ENCODE data around the gene HADH.
"Not testable (repeated sequence)": the region's sequence is repeated elsewhere in the genome, so short reads cannot be mapped to it uniquely, and the experiment has no call there.

Gene HADH

DNA sequence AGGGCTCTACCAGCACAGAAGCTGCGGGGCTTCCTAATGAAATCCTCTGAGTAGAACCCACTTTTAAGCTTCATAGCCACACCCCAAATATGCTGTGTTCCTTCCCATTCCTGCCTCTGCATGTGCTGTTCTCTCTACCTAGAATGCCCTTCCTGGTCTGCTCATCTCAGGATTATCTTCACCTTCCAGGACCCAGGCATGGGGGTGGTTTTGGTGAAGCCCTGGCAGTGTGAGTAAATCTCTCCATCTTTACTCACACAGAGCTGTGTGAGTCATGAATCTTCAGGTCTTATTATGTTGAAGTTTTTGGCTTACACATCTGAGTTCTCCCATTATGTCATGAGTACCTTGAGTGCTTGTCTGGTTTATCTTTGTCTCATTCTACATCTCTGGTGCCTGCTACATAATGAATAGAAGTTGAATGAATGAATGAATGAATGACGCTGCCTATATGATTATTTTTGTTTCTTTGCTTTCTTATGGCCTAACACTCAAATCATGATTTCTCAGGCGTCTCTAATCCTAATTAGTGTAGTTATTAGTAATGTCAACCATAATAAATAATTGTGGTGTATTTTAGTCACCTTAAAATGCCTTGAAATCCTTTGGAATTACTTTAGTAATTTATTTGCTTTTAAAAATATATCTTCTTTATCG lies 41.9 kb downstream of the HADH start:
- no peak for DNase-seq

DNA sequence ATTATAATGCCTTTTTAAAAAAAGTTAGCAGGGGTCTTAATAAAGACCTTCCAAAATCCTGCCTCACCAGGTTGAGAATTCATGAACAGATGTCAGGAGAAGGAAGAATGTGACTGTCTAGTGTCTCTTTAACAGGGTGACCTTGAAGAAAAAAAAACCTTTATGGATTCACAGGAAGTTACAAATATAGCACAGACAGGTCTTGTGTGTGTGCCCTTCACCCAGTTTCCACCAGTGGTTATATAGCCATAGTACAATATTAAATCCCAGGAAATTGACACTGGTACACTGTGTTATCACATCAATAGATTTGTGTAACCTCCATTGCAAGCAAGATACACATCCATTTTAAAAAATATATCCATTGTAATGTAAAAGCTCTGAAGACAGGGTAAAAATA lies 43.7 kb downstream of the HADH start:
- no peak for DNase-seq

DNA sequence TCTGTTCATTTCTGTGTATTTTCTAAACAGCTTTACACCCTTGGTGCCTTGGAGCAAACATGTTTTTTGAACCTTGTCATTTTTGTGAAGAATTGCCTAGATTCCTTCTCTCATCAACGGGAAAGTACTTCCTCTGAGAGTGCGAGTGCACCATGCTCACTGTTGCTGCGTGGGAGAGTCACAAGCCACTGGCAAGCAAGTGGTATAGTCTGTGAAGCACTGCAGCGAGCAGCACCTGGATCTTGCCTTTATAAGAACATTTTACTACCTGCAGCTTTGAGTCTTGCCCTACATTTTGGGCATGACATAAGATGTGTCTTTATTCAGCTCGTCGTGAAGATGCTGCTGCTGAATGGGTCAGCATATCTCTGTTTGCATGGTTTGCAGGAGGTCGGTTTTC lies 44.9 kb downstream of the HADH start:
- DNase-seq = no peak

DNA sequence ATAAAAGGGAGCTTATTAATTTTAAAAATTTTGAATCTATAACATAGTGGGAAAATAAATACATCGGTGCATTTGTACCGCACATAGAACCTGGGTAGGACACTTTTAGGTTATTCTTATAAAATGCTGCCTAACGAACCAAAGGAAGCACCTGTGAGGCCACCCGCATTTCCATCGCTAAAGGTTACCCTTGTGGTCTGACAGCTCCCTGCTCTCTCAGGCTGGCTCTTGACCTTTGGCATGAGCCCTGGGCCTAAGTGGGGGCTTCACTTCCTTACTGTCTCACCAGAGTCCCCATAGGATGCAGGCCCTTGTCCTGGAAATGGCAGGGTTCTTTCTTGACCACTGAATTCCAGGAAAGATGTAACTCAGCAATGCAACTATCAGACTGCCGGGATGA lies 46.0 kb downstream of the HADH start:
- no peak for DNase-seq

DNA sequence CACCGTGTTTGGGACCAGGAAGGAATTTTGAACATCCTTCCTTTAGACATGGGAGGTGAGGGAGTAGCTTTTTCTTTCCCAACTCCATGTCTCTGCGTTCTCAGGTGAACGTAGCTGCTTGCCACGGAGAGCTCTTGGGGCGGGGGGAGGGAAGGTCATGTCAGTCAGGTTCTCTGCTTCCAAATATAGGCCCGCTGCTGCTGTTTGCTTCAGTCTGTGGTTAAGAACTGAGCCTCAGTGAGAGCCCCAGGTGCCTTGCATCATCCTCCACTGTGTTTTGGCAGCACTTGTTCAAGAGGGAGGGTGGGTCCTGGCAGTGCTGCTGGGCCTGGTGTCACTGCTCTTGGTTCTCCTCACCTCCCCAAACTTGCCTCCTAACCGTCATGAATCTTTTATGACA lies 46.5 kb downstream of the HADH start:
- DNase-seq = peak; percentile 64

DNA sequence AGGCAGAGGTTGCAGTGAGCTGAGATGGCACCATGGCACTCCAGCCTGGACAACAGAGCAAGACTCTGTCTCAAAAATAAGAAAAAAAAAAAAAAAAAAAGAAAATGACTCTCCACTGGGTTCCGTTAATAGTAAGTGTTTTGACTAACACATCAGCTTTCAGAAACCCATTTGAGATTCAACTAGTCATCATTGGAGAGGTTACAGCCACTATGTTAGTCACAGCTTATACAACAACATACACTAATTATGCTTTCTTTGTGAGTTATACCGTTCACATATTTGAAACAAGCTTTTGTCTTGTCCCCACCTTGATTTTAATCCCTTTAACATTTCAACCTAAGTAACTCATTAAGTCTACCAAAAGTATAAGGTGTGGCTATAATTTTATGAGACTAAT lies 48.2 kb downstream of the HADH start:
- no peak for DNase-seq

DNA sequence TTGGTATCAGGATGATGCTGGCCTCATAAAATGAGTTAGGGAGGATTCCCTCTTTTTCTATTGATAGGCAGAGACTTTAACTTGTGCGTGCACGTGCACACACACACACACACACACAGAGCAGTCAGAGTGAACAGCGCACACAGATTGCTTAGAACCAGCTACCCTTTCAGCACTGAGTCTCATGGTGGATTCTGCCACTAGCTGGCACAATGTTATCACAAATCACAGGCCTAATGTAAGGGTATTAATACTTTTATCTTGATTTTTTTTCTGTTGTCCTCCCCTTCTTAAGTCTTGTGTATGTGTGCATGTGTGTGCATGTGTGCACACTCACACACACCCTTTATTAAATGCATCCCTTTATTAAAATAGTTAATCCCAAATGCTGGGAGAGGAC lies 53.2 kb downstream of the HADH start:
- no peak for DNase-seq

DNA sequence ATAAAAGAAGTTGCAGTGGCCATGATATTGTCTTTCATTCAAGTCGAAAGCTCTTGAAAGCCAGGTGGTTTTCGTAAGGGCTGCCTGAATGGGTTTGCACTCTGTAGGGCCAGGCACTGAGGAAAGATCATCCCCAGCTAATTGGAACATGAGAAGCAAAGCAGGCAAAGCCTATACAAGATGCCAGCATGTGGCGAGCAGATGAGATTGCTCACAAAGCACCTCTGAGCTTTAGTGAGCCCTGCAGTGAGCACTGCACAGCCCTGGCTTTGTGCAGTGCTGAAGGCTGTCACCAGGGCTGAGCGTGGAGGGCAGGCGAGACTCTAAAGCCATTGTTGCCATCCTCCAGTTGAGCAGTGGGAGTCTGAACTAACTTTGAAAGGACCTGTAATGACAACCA lies 53.8 kb downstream of the HADH start:
- DNase-seq = no peak

DNA sequence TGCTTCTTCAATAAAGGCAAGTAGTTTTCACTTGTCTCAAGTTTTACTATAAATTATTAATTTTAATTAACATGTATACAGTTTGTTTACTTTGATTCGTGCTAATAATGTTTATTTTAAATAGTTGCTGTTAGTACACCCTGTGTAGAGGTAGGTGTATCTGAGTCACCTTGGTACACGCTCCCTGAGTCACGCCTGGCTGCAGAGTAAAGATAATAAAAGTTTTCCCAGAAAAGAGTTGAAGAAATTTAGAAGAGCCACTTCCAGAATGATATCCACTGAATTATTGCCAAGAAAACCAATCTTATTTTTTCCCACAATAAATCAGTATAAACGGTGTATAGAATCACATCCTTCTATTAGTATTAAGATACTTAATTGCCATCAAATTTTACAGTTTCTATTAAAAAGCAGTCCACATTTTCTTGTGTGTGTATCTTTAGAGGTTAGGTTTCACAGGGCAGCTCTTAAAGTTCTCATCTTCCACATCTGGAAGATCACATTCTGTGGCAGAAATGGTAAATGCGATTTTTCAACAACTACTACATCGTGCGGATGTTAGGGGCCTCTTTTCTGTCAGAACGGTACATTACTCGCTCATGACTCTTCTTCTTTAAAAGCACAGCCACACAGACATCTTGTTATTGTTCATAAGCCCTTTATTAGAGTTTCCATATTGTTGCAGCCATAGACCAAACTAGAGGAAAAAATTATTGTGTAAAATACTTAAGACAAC lies 55.4 kb downstream of the HADH start:
- DNase-seq = no peak

DNA sequence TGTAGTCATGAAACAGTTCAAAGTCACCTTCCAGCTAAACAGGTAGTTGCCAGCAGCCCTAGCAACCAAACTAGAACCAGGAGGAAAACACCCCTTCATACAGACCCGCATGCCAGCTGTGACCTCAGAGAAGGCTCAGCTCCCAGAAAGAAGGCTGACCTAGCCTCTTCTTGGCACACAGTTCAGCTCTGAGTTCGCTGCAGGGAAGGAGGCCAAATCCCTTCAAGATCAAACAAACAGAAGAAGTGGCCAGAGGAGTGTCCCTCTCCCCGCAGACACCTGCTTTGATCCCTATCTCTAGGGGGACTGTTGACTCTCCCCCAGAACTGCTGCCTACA lies 56.0 kb downstream of the HADH start:
- no peak for DNase-seq

DNA sequence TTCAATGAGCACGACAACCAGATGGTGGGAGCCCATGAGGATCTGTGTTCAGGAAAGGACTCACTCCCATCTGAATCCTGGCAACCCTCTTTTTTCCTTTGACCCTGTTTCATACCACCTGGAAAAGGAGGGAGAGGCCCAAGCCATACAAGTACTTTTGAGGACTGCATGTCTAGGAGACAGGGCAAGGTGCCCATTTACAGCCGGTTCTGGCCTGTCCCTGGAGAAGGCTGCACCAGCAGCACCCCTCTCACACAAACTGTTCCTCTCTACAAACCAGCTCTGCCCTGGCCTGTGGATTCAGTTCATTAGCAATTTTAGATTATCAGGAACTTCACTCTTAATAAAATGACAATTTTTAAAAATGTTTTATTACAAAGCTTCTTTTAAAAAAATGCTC lies 57.5 kb downstream of the HADH start:
- no peak for DNase-seq

DNA sequence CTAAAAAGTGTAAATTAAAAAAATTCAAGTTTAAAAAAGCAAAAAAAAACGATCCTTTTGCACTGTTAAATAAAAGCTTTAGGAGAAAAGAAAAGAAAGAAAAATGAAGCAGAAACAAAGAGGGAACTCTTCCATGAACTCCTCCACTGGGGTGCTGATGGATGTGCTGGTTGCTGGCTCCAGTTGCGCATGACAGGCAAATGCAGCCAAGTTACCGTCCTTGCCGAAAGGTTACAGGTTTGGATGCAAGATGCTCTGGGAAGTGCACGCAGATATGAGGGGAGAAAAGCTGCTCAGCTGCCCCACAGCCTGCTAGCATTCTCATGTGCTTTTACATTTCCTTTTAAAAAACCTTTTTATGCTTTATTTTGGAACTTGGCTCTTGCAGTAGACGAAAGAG lies 58.5 kb downstream of the HADH start:
- DNase-seq = no peak

DNA sequence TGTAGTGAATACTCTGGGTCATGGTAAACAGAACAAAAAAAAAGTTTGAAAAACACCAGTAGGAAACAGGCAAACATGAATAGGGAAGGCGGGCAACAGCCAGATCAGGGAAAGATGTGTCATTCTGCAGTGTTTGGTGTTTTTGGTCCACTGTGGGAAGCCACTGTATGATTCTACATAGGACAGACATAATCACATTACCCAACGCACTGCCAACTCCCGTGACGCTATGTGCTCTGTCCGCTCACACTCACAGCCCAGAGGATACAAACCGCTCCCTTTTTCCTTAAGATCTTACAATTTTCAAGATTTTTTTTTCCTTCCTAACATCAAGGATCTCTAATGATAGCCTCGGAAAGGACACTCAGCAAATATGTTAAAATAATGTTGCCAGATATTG lies 59.3 kb downstream of the HADH start:
- no peak for DNase-seq

DNA sequence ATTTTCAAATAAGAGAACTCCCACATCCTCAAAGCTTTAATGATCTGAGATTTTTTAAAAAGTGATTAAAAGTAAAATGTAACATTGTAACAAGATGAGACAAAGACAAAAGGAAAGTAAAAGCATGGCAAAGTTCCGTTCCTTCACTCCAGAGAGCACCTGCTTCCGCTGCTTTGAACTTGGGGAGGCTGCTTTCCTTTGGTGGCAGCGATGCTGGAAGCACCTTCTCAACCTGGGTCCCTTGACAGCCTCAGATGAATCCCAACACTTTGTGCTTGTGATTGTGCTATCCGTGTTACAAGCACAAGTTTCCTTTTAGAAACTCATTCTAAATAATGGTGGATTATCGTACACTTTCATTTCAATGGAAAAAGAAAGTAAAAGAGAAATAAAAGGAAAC lies 59.7 kb downstream of the HADH start:
- no peak for DNase-seq

DNA sequence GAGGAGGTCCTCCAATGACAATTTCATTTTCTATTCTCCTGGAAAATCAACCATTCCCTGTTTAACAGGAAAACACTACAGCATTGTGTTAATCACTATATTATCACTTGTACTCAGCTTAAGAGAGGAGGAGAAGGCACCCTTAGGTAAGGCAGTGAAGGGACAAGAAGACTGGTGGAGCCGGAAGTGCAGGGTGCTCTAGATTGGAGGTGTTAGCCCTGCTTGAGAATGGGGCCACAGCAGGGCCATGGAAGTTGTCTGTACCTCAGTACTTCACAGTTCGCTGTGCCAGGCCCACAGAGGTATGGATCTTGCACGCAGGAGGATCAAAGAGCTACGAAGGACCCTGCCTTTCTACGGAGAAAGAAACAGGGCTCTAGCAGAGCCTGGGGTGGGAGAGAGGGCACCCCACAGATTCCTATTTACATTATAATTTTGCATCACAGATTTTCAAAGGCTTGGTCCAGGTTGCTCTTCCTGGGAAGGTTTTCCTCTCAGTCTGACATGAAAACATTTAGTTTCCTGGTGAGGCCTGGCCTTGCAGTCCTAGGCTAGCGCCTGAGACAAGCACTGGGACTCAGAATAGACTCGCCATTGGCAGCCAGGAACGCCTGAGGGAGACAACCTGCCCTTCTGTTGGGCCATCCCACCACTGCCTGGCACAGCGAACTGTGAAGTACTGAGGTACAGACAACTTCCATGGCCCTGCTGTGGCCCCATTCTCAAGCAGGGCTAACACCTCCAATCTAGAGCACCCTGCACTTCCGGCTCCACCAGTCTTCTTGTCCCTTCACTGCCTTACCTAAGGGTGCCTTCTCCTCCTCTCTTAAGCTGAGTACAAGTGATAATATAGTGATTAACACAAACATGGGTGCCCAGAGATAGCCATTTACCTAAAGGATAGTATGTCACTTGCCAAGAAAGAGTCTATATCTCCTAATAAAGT lies 60.8 kb downstream of the HADH start:
- not testable (repeated sequence) for DNase-seq

DNA sequence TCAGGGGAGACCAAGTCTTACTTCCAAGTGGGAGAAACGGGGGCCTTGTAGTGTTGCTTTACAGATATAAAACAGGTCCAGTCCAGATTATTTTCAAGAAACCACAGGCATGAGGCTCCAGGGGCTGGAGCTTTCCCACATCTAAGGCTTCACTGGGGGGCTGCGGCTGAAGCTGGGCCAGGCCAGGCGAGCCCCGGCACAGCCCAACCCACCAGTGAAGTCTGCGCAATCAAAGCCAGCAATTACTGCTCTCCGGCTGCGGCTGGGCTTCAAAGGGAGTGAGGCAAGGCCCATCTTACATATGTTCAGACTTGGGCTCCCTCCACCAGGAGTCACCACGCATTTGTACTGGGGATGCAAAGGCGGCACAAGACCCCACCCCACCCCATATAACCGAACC lies 61.7 kb downstream of the HADH start:
- no peak for DNase-seq

DNA sequence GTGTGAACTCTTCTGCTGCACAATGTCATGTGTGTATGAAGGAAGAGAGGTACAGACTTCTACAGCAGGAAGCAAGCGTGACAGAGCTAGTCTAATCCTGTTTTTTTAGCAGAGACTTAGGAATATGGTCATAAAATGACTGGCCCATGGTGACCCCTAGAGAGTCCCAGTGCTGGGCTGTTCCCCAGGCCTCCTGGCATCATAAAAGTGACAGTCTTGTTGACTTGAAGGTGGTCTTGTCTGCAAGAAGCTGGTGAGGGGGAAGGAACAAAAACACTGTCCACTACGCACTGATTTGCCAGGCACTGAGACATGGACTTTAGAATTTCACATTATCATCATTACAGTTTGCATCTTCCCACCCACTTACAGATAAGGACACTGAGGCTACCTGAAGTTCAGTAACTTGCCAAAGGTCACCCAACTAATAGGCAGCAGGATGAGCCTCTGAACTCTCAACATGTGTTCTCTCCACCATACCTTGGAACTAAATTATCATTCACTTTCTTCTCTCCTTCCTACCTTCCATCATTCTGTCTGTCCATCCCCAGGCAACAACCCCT lies 63.0 kb downstream of the HADH start:
- DNase-seq = no peak

DNA sequence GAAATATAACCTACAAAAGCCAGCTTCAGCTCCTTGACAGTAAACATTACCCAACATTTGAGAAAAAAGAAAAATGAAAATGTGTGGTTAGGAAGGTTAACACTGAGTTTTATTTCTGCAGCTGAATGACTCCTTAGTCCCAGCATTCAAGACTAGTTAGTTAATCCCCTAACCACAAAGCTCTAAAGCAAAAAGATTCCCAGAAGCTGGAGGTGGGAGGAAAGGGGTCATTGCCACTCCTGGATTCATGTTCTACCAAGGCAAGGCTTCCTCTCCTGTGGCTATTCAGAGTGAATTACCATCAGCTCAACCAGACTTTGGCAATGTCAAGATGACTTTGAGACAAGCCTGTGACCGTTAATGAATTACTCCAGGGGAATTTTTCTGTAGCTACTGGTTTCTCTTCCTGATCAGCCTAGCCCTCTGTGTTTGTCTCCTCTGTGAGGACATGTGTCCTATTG lies 63.6 kb downstream of the HADH start:
- DNase-seq = no peak

DNA sequence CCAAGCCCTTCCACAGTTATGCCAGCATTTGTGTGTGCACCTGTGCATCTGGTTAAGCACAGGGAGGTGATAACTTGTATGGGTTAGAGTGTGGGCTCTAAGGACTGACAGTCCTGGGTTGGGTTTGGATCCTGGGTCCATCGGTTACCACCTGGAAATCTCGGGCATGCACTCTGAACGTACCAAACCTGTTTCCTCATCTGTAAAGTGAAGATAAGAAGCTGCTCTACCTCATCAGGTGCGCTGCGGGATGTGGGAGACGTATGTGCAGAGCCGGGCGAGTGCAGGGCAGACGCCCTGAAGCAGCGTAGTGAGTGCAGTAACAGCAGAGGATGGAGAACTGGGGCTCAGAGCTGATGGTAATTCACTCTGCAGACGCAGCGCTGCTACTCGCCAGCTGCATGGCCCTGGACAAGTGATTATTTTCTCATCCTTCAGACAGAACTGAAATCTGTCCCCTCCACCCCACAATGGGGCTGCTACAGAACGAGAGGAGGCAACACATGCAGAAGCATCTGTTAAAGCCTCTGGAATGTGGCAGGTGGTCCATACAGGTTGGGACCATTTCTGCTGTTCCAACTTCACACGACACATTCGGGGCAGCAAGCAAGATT lies 64.4 kb downstream of the HADH start:
- no peak for DNase-seq

DNA sequence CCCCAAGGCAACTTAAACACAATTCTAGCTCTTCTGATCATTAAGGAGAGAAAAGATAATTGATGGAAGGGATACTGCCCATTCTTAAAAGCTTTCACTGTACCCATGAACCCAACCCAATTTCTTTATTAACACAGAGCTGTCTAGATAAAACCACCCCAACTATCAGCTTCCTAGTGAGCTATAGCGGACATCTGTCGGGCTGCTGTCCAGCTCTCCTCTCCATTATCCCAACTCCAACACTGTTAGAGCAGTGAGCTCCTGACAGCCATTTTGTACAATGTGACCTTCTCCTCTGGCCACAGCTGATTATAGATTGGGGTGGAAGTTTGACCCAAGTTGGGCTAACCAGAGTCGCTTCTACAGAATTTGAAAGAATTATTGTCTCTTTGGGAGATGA lies 66.1 kb downstream of the HADH start:
- DNase-seq = no peak

DNA sequence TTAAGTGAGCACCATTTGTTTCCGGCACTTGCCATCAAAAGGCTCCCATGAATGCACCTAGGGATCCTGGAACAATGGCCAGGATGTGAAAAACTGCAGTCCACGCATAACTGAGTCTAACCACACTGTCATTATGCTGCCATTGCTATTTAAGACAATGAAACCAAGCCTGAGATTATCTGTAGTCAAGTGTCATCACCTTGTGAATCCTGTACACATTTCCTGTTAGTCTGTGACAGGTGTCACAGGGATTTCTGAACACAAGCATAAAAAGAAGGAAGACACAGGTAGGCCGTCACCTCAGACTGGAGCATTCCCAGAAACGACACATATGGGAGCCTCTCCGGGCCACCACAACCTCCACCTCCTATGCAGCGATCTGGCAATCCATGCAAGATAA lies 66.7 kb downstream of the HADH start:
- DNase-seq = no peak

DNA sequence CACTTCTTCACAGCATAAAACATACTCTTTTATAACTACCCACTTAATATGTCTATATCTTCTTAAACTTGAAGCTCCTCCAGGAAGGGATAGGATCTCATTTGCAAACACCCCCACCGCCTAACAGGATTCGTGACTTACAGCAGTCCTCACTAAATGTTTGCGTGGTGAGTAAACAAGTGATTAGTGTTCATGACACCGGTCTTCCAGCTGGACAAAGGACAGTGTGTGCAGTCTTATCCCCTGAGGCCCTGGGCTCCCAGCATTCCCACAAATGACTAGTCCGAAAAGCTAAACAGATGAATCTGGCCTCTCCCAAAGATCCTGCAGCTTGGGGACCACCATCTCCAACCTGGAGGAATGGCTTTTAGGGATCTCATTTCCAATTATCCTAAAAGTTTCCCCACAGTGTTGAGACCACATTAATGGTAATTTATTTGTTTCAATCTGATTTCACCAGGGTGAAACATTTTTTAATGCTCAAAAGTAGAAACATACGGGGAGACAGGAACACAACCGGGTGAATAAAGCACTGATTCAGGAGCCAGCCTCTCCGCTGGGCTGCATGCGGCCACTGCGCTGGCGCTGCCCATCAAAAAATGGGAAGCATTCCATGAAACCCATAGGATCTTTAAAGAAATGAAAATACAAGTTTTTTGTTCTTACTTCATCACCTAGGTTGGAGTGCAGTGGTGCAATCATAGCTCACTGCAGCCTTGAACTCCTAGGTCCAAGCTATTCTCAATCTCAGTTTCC lies 69.2 kb downstream of the HADH start:
- no peak for DNase-seq
